ENCODE data around the gene MOK.

DNA sequence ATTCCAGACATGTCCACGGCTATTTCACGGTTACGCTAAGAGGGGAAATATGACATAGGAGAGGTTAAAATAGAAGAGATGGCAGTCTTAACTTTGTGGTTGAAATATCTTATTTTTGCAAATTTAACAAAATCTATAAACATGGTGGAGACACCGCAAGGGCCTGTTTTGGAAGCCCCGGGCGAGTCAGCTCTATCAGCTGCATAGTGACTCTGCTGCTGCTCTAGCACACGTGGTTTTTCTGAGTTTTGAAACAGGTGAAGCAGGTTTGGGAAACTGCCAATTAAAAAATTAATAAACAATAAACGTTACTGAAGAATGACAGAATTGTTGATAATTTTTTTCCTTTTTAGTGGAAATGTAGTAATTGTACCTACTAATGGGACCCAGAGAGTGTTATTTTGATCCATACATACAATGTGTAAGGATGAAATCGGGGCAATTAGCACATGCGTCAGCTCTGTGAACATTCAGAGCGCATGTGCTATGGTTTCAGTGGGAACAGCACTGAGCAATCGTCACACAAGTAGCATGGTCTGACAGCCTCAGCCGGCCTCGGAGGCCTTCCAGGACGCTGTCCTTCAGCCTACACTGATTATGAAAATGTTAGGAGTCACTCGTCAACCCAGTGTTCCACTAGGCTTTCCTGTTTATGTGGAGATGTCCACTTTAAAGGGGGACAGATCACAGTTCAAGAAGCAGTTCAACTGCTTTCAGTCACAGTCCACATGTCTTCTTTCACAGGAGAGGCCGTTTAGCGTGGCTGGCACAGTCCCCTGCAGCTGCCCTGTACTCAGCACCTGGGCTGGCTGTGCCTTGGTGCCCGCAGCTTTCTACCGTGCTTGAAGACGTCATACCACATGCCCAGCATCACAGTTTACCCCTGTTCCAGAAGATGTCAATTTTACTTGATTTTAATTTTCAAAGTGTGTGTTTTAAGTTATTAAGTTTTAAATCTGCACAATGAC is 51.8 kb downstream of the MOK start:
- TF ChIP-seq, protein P1, sequence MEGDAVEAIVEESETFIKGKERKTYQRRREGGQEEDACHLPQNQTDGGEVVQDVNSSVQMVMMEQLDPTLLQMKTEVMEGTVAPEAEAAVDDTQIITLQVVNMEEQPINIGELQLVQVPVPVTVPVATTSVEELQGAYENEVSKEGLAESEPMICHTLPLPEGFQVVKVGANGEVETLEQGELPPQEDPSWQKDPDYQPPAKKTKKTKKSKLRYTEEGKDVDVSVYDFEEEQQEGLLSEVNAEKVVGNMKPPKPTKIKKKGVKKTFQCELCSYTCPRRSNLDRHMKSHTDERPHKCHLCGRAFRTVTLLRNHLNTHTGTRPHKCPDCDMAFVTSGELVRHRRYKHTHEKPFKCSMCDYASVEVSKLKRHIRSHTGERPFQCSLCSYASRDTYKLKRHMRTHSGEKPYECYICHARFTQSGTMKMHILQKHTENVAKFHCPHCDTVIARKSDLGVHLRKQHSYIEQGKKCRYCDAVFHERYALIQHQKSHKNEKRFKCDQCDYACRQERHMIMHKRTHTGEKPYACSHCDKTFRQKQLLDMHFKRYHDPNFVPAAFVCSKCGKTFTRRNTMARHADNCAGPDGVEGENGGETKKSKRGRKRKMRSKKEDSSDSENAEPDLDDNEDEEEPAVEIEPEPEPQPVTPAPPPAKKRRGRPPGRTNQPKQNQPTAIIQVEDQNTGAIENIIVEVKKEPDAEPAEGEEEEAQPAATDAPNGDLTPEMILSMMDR (IDR thresholded peaks at IDR 0.05) = no peak
- no peak for TF ChIP-seq POLR2A (IDR thresholded peaks at IDR 0.05)
